Measurements from ENCODE around the gene ARL6IP4.

The ARL6IP4 gene

GRCh38 chr12:122979001-122979907 is 1.2 kb upstream of the ARL6IP4 start:
- DNase-seq: no peak

- DNase-seq: no peak
Measured at GRCh38 chr12:122979908-122980182, 636 bp upstream of the ARL6IP4 start.

GRCh38 chr12:122981036-122981471 is 573 bp downstream of the ARL6IP4 start:
- no peak for DNase-seq

GRCh38 chr12:122981587-122982476 is 1.4 kb downstream of the ARL6IP4 start:
- DNase-seq: no peak

- DNase-seq: no peak
Measured at GRCh38 chr12:122982477-122982815, 2.0 kb downstream of the ARL6IP4 start.

- no peak for DNase-seq
Measured at GRCh38 chr12:122982963-122983788, 2.7 kb downstream of the ARL6IP4 start.

- DNase-seq: no peak
Measured at GRCh38 chr12:122983789-122984515, 3.5 kb downstream of the ARL6IP4 start.

- no peak for DNase-seq
Measured at GRCh38 chr12:122984612-122985337, 4.3 kb downstream of the ARL6IP4 start.

GRCh38 chr12:122985338-122986257 is 5.1 kb downstream of the ARL6IP4 start:
- no peak for DNase-seq

GRCh38 chr12:122986258-122986871 is 5.9 kb downstream of the ARL6IP4 start:
- no peak for DNase-seq

GRCh38 chr12:122987086-122987951 is 6.8 kb downstream of the ARL6IP4 start:
- DNase-seq: no peak

GRCh38 chr12:122988036-122988435 is 7.6 kb downstream of the ARL6IP4 start:
- DNase-seq: no peak

- DNase-seq: no peak
Measured at GRCh38 chr12:122988612-122989212, 8.2 kb downstream of the ARL6IP4 start.

GRCh38 chr12:122989225-122989839 is 8.9 kb downstream of the ARL6IP4 start:
- DNase-seq: no peak

- no peak for DNase-seq
Measured at GRCh38 chr12:122989874-122990419, 9.5 kb downstream of the ARL6IP4 start.

GRCh38 chr12:122990561-122990960 is 10.1 kb downstream of the ARL6IP4 start:
- DNase-seq: no peak

- no peak for DNase-seq
Measured at GRCh38 chr12:122990961-122991622, 10.6 kb downstream of the ARL6IP4 start.
